Esophagus squamous epithelium (tissue), 4 donors: ENCODE data around the gene ZNF582.

ENCODE experiments used
- POLR2A ChIP-seq, 4 donors: fragments of 450-650 bp; IDR thresholded peaks; one replicate each; pipeline ENCODE4 v1.6.1; 2017; ENCODE audit warnings: antibody characterized with exemption in 4 of 4, mild to moderate bottlenecking in 4 of 4, moderate library complexity in 3 of 4
- TF ChIP-seq, protein P1 (sequence below), 6 experiments: fragments of 450-650 bp in 4 of 6; fragments of 200-600 bp in 2 of 6; sonication (generic) in 2 of 6; IDR thresholded peaks; one replicate each; pipeline ENCODE4 v1.5.1; 2016 to 2019; ENCODE audit warnings: antibody characterized with exemption in 6 of 6, mild to moderate bottlenecking in 4 of 6, moderate library complexity in 4 of 6

DNA sequence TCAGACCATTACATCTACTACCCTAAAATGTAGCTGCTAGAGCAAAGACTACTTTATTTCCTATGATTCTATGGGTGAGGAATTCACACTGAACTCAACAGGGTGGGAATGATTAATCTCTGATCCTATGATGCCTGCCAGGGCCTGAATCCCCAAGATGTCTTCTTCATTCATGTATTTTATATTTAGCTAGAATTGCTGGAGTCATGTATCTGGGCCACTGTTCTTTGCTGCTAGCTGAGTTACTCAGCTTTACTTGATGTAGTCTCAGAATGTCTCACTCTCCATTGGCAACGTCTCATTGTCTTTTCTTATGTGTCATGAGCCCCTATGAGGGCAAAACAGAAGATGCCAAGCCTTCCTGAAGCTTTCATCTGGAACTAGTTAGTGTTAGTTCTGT is 21.1 kb downstream of the ZNF582 start:
- no peak for TF ChIP-seq POLR2A (IDR thresholded peaks at IDR 0.05)
- TF ChIP-seq, protein P1, sequence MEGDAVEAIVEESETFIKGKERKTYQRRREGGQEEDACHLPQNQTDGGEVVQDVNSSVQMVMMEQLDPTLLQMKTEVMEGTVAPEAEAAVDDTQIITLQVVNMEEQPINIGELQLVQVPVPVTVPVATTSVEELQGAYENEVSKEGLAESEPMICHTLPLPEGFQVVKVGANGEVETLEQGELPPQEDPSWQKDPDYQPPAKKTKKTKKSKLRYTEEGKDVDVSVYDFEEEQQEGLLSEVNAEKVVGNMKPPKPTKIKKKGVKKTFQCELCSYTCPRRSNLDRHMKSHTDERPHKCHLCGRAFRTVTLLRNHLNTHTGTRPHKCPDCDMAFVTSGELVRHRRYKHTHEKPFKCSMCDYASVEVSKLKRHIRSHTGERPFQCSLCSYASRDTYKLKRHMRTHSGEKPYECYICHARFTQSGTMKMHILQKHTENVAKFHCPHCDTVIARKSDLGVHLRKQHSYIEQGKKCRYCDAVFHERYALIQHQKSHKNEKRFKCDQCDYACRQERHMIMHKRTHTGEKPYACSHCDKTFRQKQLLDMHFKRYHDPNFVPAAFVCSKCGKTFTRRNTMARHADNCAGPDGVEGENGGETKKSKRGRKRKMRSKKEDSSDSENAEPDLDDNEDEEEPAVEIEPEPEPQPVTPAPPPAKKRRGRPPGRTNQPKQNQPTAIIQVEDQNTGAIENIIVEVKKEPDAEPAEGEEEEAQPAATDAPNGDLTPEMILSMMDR (IDR thresholded peaks at IDR 0.05): no peak
